Measurements from ENCODE around the gene ENPP7. TPM values are rescaled to one million over a fixed set of nuclear protein-coding genes. Genes with fewer than 3 reads are reported as not detected.
A peak's percentile ranks its signal among the peaks of the same experiment; 100 is the strongest.

ENPP7 gene
- total RNA-seq, 1 experiment from 2014 or later, result not detected

GRCh38 chr17:79695293-79695790 is 35.4 kb upstream of the ENPP7 start (continued):
- no peak for TF ChIP-seq CTCF (IDR thresholded peaks at IDR 0.05 in 2 of 3, conservative IDR thresholded peaks at IDR 0.05 in 1 of 3; ENCODE audit: borderline replicate concordance in 1 of 3, insufficient read depth in 1 of 3, low read depth in 2 of 3, low read length in 2 of 3)
- no peak for TF ChIP-seq POLR2AphosphoS5 (IDR thresholded peaks at IDR 0.05; ENCODE audit: low read depth, low read length)
- no peak for TF ChIP-seq POLR2A (IDR thresholded peaks at IDR 0.05; ENCODE audit: borderline replicate concordance, extremely low read depth, insufficient read depth, insufficient read length)
- TF ChIP-seq JUND (IDR thresholded peaks at IDR 0.05), result no peak
- no peak for TF ChIP-seq EZH2 (IDR thresholded peaks at IDR 0.05)

- DNase-seq (ENCODE audit: low read depth, low spot score), result no peak
- ATAC-seq, result peak; percentile 22; the same call in 1 of the 2 replicates
- no peaks in the 10 kb centered on the region for H3K79me2 ChIP-seq (ENCODE audit: insufficient read depth, low read length)
- BruUV-seq (replicated peaks), result no TSS peak
- ChIA-PET RAD21 (ENCODE audit: low non-redundant PET in 1 of 2, low total read pairs in 2 of 2, uncharacterized antibody in 2 of 2, unreplicated experiment in 2 of 2) (no interaction called here), CTCF (interaction anchor here (1.6 to 2.5 kb wide), 2 partner anchors 13 to 21 kb away, joined by 3 to 8 read pairs; no protein-coding TSS in a partner anchor), POLR2A (interaction anchor here (1.2 kb wide), 1 partner anchor 11 kb away, joined by 3 read pairs; no protein-coding TSS in a partner anchor)
- no peaks in the 10 kb centered on the region for H3K9me3 ChIP-seq (ENCODE audit: control insufficient read depth in 1 of 2, insufficient read depth in 1 of 2, low read depth in 1 of 2, low read length in 2 of 2)
- no peak overlapping the region for H3K9ac ChIP-seq (ENCODE audit: low read length)
- H3K27me3 ChIP-seq (ENCODE audit: insufficient read depth, low read length), result no peaks in the 10 kb centered on the region
- TF ChIP-seq, protein P1, sequence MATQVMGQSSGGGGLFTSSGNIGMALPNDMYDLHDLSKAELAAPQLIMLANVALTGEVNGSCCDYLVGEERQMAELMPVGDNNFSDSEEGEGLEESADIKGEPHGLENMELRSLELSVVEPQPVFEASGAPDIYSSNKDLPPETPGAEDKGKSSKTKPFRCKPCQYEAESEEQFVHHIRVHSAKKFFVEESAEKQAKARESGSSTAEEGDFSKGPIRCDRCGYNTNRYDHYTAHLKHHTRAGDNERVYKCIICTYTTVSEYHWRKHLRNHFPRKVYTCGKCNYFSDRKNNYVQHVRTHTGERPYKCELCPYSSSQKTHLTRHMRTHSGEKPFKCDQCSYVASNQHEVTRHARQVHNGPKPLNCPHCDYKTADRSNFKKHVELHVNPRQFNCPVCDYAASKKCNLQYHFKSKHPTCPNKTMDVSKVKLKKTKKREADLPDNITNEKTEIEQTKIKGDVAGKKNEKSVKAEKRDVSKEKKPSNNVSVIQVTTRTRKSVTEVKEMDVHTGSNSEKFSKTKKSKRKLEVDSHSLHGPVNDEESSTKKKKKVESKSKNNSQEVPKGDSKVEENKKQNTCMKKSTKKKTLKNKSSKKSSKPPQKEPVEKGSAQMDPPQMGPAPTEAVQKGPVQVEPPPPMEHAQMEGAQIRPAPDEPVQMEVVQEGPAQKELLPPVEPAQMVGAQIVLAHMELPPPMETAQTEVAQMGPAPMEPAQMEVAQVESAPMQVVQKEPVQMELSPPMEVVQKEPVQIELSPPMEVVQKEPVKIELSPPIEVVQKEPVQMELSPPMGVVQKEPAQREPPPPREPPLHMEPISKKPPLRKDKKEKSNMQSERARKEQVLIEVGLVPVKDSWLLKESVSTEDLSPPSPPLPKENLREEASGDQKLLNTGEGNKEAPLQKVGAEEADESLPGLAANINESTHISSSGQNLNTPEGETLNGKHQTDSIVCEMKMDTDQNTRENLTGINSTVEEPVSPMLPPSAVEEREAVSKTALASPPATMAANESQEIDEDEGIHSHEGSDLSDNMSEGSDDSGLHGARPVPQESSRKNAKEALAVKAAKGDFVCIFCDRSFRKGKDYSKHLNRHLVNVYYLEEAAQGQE (IDR thresholded peaks at IDR 0.05; ENCODE audit: low read depth), result no peak
- TF ChIP-seq RAD21 (IDR thresholded peaks at IDR 0.05; ENCODE audit: low read depth), result no peak
- no peak for TF ChIP-seq ZNF274 (IDR thresholded peaks at IDR 0.05; ENCODE audit: low read depth, low read length)
- TF ChIP-seq MAX (IDR thresholded peaks at IDR 0.05), result no peak
- no peak for TF ChIP-seq FOSL1 (IDR thresholded peaks at IDR 0.05; ENCODE audit: low read depth)
- no peak for TF ChIP-seq POLR2A (IDR thresholded peaks at IDR 0.05; ENCODE audit: borderline replicate concordance, extremely low read depth, insufficient read depth, insufficient read length)
- no peak for TF ChIP-seq CEBPB (IDR thresholded peaks at IDR 0.05; ENCODE audit: low read depth)
- no peak for TF ChIP-seq SIN3A (IDR thresholded peaks at IDR 0.05; ENCODE audit: low read depth)
- no peak for TF ChIP-seq ELF1 (IDR thresholded peaks at IDR 0.05; ENCODE audit: borderline replicate concordance, low read depth)
- TF ChIP-seq, protein P2, sequence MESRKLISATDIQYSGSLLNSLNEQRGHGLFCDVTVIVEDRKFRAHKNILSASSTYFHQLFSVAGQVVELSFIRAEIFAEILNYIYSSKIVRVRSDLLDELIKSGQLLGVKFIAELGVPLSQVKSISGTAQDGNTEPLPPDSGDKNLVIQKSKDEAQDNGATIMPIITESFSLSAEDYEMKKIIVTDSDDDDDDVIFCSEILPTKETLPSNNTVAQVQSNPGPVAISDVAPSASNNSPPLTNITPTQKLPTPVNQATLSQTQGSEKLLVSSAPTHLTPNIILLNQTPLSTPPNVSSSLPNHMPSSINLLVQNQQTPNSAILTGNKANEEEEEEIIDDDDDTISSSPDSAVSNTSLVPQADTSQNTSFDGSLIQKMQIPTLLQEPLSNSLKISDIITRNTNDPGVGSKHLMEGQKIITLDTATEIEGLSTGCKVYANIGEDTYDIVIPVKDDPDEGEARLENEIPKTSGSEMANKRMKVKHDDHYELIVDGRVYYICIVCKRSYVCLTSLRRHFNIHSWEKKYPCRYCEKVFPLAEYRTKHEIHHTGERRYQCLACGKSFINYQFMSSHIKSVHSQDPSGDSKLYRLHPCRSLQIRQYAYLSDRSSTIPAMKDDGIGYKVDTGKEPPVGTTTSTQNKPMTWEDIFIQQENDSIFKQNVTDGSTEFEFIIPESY (IDR thresholded peaks at IDR 0.05; ENCODE audit: extremely low read depth, insufficient replicate concordance, low read length), result no peak
- TF ChIP-seq EGR1 (IDR thresholded peaks at IDR 0.05; ENCODE audit: low read depth), result no peak
- no peak for TF ChIP-seq EZH2 (IDR thresholded peaks at IDR 0.05)
- TF ChIP-seq JUND (IDR thresholded peaks at IDR 0.05), result no peak
- no peak overlapping the region for H2AFZ ChIP-seq (ENCODE audit: low read depth, low read length, poor library complexity, severe bottlenecking)
- no peaks in the 10 kb centered on the region for H3K9me2 ChIP-seq (ENCODE audit: insufficient read depth)
- peak overlapping the region; percentile 26; the same call in 1 of the 2 replicates for H3K4me2 ChIP-seq (ENCODE audit: low read length)
- intact Hi-C loops (cut with micrococcal nuclease), result no loop called here
- H3K27ac ChIP-seq (ENCODE audit: low read depth, low read length), result no peak overlapping the region
- peaks cover 15 to 26% of the 10 kb centered on the region in 2 experiments for H3K4me1 ChIP-seq (ENCODE audit: control insufficient read depth in 1 of 2, insufficient read depth in 2 of 2, low read length in 2 of 2)
- no peak overlapping the region for H3K4me3 ChIP-seq (replicated peaks in 1 of 2; ENCODE audit: low read depth in 1 of 2, low read length in 2 of 2)
- no peaks in the 10 kb centered on the region for H4K20me1 ChIP-seq (ENCODE audit: insufficient read depth)
- H3K36me3 ChIP-seq (ENCODE audit: control insufficient read depth in 1 of 2, insufficient read depth in 2 of 2, low read length in 2 of 2), result no peaks in the 10 kb centered on the region
These were observed 34.7 kb upstream of the ENPP7 start for GRCh38 chr17:79695797-79696609.
